Midbrain (tissue), 1 donor: ENCODE measurements around the gene PLEKHD1.
"Not testable (repeated sequence)": the region's sequence is repeated elsewhere in the genome, so short reads cannot be mapped to it uniquely, and the experiment has no call there.

Source experiments
- DNase-seq: peaks from one replicate; lab custom pipeline; 2025; lab: John Stamatoyannopoulos, UW

The PLEKHD1 gene

DNA sequence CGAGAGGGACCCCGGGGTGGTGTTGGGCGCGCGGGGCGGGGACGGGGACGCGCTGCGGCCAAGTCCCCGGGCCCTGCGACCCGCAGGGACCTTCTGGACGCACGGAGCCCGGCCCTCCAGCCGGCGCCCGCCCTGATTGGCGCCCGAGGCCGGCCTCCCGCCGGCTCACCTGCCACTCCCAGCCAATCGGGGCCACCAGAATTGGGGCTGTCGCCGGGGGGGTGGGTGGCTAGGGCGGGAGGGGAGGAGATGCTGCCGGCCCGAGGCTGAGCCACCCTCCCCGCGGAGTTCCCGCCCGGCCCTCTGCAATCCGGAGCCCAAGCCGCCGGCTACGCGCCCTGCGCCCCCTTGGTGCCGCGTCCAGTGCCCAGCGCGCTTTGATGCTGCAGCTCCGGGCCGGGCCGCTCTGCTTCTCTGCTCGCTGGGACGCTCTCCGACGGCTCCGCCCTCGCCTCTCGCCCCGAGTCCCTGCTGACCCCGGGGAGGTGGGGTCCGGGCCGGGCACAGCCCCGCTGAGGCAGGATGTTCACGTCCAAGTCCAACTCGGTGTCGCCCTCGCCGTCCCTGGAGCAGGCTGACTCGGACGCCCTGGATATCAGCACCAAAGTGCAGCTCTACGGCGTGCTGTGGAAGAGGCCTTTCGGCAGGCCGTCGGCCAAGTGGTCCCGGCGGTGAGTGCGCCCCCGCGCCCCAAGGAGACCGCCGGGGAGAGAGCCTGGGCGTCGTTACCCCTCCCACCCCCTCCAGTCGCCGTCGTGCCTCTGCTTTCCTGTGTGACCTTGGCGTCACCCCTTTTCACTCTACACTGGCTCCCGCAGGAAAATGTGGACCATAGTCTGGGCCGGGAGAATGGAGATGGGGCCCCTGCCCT lies at the start of gene PLEKHD1:
Gene PLEKHD1, plus strand, starts transcription at position 285 of the 871 bp plus-strand sequence. Its CDS starts 238 bp downstream, at position 523.
- DNase-seq: no peak

GRCh38 chr14:69439521-69440270 lies 44.8 kb upstream of the PLEKHD1 start:
- DNase-seq: no peak

GRCh38 chr14:69441948-69442347 lies 42.6 kb upstream of the PLEKHD1 start:
- DNase-seq: no peak

DNA sequence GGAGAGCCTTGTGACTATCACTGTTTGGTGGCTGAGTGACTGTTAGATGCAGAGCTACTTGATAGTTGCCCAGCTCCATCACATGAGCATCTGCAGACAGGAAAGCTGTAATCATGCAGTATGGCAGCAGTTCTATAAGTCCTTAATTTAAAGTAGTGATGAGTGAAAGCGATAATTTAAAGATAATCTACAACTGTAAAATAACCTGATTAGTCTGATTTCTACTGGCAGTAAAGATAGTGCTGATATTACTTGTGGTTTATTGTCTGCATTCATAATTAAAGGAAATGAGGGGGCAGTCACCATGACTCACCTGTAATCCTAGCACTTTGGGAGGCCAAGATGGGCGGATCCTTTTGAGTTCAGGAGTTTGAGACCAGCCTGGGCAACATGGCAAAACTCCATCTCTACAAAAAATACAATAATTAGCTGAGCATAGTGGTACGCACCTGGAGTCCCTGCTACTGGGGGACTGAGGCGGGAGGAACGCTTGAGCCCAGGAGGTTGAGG lies 41.2 kb upstream of the PLEKHD1 start:
- DNase-seq: no peak

DNA sequence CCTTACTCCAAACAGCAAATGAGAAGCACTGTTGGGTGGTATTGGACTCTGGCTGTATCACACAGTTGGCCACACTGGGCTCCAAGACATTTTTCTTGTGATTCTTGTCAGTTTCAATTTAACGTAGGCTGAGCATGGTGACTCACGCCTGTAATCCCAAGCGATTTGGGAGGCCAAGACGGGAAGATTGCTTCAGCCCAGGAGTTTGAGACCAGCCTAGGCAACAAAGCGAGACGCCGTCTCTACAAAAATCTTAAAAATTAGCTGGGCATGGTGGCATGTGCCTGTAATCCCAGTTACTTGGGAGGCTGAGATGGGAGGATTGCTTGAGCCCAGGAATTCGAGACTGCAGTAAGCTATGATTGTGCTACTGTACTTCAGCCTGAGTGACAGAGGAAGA lies 35.3 kb upstream of the PLEKHD1 start:
- DNase-seq: no peak

DNA sequence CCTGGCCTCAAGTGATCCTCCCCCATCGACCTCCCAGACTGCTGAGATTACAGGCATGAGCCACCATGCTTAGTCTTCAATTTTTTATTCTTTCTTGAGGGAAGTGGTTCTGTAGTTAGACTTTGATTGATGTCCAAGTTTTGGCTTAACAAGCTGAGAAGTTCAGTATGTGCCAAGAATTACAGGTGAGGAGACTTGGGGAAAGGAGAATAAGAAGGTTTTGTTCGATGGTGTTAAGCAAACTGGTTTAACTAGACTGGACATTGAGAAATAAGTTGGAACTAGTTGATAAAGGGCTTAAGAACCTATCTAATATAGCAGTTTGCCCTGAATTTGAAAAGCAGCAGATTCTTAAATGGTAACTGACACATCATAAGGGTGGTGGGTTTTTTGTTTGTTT lies 32.6 kb upstream of the PLEKHD1 start:
- DNase-seq: no peak

- no peak for DNase-seq
Observed at GRCh38 chr14:69458350-69458749, 26.2 kb upstream of the PLEKHD1 start.

DNA sequence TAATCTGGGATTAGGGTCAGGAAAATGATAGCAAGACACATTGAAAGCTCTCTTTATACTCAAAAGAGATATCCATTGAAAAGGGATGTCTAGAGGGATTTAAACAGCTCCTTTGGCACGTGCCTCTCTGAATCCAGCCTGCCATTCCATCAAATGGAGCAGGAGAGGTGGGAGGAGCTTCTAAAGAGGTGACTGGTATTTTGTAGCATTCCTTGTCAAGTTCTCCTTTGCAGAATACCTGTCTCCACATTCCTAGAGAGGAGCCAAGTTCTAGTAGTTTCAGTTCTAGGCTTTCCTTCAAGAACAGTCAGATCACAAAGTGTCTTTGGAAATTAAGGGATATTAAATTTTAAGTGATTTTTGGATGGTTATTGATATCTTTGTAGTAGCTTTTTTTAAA lies 25.4 kb upstream of the PLEKHD1 start:
- DNase-seq: no peak

DNA sequence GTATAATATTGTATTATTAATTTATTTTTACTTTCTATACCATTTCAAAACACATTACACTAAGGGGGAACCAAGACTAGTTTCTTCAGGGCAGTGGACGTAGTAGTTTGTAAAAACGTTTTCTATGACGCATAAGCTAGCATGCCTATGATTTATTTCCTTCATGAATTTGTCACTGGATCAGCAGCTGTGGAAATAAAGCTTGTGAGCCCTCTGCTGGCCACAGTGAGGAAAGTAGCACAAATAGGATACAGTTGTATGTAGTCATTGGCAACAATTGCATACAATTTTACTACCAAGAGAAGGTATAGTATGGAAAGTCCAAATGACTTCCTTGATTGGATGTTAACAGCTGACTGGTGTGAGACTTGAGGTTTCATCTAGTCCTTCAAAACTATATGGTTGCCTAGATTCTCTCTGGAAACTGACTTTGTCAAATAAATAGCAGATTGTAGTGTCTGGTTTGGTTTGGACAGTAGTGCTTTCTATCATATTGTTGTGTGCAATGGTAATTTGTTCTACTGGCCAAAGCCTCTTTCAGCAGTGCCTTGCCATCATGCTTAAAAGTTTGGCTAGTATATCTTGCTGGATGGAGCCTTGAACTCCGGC lies 24.3 kb upstream of the PLEKHD1 start:
- peak; percentile 58 for DNase-seq

GRCh38 chr14:69464379-69464778 lies 20.1 kb upstream of the PLEKHD1 start:
- DNase-seq: no peak

- no peak for DNase-seq
Observed at GRCh38 chr14:69464829-69465228, 19.7 kb upstream of the PLEKHD1 start.

DNA sequence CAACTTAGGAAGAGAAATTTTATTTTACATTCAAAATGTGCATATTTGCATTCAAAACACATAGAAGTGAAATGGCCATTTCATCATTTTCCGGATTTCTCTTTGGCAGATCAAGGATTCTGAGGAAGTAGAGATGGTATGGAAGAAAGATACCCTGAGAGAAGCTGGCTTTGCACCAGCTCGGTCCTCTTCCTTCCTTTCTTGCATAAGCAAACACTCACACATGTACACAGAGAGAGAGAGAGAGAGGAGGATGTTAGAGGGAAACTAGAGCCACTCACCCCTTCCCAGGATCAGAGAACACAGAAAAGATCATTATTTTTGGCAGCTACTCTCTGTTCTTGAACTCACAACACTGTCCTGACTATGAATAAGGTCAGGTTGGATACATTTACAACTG lies 15.6 kb upstream of the PLEKHD1 start:
- no peak for DNase-seq

- no peak for DNase-seq
Observed at GRCh38 chr14:69471436-69471835, 13.1 kb upstream of the PLEKHD1 start.

DNA sequence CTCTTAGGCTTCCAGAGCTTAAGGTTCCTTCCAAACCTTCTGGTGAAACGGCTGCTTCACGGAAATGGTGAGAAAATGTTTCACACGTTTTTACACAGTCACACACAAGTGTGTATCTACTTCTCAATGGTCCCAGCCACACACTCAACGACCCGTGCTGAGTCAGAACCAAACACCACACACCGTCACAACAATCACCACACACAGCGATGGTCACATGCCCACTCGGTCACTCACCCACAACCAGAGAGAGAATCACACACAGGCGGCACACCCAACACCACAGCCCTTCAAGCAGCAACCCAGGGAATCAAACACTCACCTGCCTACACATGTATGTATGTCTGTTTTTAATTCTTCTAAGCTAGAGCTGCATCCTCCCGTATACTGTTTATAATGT lies 12.6 kb upstream of the PLEKHD1 start:
- DNase-seq: no peak

GRCh38 chr14:69473260-69473659 lies 11.3 kb upstream of the PLEKHD1 start:
- no peak for DNase-seq

DNA sequence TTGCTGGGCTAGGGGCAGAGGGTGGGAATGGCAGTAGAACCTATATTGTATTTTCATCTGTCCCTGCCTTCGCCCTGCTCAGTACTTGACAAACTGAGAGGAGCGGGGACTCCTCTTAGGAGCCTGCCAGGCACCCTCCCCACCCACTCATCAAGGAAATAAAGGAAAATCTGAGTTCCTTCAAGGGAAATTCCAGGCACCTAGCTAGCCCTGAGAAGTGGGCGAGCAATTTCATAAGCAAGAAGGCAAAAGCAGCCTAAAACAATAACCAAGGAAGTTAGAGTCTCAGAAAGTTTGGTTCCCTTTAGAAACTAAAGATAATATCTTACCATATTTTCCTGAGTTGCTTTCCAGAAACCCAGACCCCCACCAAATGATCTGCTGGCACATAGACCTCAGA lies 10.6 kb upstream of the PLEKHD1 start:
- DNase-seq: no peak

DNA sequence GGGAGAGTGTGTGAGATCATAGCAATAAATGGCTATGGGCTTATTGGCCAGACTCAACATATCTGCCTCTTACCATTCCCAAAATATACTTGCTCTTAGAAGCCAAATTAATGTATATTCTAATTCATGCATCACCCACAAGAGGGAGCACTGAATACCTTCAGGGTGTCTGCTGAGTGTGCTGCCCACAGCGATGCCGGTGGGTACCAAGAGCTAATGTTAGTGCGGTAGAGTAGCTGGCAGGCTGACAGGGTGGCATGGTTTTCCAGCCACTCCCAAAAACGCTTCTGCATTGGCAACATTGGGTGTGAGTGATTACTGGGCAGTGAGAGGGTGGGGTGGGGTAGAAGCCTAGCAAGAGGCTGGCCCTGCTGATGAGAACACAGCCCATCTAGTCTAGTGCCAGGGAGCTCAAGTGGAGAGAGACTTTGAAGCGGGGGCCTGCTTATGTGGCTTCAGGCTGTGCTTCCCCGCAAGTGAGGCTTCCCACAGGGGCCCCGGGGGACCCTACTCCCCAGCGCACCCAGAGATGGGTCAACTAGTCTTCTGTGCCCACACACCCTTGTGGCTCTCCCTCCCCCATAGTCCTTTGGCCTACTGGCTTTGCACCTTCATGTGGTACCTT lies 9.2 kb upstream of the PLEKHD1 start:
- DNase-seq: no peak

DNA sequence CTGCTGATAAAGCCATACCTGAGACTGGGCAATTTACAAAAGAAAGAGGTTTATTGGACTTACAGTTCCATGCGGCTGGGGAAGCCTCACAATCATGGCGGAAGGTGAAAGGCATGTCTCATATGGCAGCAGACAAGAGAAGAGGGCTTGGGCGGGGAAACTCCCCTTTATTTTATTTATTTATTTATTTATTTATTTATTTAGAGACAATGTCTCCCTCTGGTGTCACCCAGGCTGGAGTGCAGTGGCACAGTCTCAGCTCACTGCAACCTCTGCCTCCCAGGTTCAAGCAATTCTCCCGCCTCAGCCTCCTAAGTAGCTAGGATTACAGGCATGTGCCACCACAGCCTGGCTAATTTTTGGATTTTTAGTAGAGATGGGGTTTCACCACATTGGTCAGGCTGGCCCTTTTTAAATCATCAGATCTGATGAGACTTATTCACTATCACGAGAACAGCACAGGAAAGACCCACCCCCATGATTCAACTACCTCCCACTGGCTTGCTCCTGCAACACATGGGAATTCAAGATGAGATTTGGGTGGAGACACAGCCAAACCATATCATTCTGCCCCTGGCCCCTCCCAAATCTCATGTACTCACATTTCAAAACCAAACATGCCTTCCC lies 7.6 kb upstream of the PLEKHD1 start:
- not testable (repeated sequence) for DNase-seq

DNA sequence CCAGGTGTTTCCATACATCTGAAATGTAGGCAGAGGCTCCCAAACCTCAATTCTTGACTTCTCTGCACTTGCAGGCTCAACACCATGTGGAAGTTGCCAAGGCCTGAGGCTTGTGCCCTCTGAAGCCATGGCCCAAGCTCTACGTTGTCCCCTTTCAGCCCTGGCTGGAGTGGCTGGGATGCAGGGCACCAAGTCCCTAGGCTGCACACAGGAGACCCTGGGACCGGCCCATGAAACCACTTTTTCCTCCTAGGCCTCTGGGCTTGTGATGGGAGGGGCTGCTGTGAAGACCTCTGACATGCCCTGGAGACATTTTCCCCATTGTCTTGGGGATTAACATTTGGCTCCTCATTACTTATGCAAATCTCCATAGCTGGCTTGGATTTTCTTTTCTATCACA lies 6.5 kb upstream of the PLEKHD1 start:
- not testable (repeated sequence) for DNase-seq

DNA sequence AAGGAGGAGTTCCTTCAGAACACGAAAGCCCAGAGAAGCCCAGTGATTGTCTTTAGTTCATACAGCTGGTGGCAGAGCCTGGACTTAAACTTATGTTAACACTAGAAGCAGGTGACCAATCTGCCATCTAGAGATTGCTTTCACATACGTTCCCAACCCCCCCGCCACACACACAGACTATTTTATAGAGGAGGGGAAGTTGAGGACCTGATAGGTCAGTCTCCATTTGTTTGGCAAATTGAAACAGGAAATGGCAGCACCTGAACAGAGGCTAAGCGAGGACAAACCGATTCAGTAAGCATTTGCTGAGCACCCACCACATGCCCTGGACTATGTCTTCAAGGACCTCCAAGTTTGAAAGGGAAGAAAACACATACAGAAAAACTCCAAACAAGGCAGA lies 4.8 kb upstream of the PLEKHD1 start:
- no peak for DNase-seq

- no peak for DNase-seq
Observed at GRCh38 chr14:69480136-69480535, 4.4 kb upstream of the PLEKHD1 start.
